Endodermal cell (in vitro differentiated cells): Measurements from ENCODE around the gene ZBTB16. TPM values are rescaled to one million over a fixed set of nuclear protein-coding genes. Genes with fewer than 3 reads are reported as not detected.

Source experiments
- DNase-seq: peaks from one replicate; pipeline ENCODE4 v3.0.0-alpha.2; 2017
- H3K27ac ChIP-seq: 2 replicates; pipeline ENCODE4 v1.5.1; 2013; ENCODE audit warnings: mild to moderate bottlenecking, low read depth, low read length, moderate library complexity
- H3K27me3 ChIP-seq: 2 replicates; pipeline ENCODE4 v1.6.1; 2013; ENCODE audit warnings: mild to moderate bottlenecking, low read length, moderate library complexity; ENCODE audit not compliant: insufficient read depth, control insufficient read depth, poor library complexity, severe bottlenecking
- H3K36me3 ChIP-seq: 2 replicates; pipeline ENCODE4 v1.7.0; 2013; ENCODE audit warnings: mild to moderate bottlenecking, low read length, moderate library complexity; ENCODE audit not compliant: control insufficient read depth, insufficient read depth
- H3K4me1 ChIP-seq: one replicate; pipeline ENCODE4 v1.7.0; 2013; ENCODE audit warnings: low read length; ENCODE audit not compliant: control insufficient read depth, insufficient read depth
- H3K4me3 ChIP-seq: 2 replicates; pipeline ENCODE4 v1.5.1; 2013; ENCODE audit warnings: mild to moderate bottlenecking, low read length, moderate library complexity
- H3K9ac ChIP-seq: 2 replicates; pipeline ENCODE4 v1.6.1; 2013; ENCODE audit warnings: mild to moderate bottlenecking, low read length, moderate library complexity; ENCODE audit not compliant: poor library complexity, severe bottlenecking; ENCODE audit errors: extremely low read depth
- H3K9me3 ChIP-seq: 2 replicates; pipeline ENCODE4 v1.6.1; 2013; ENCODE audit warnings: mild to moderate bottlenecking, low read length, moderate library complexity; ENCODE audit not compliant: control insufficient read depth
- H3K27ac Mint-ChIP-seq: 2 replicates; pipeline ENCODE4 v1.8.0; 2020; ENCODE audit warnings: mixed read lengths
- H3K27me3 Mint-ChIP-seq: 2 replicates; pipeline ENCODE4 v1.8.0; 2021; ENCODE audit warnings: mild to moderate bottlenecking, mixed read lengths; ENCODE audit not compliant: insufficient read depth
- H3K36me3 Mint-ChIP-seq: 2 replicates; pipeline ENCODE4 v1.8.0; 2020; ENCODE audit warnings: low read depth, mixed read lengths
- H3K4me1 Mint-ChIP-seq: 2 replicates; pipeline ENCODE4 v1.8.0; 2020; ENCODE audit warnings: mixed read lengths
- H3K4me3 Mint-ChIP-seq: 2 replicates; pipeline ENCODE4 v1.8.0; 2020; ENCODE audit warnings: mild to moderate bottlenecking, moderate library complexity, mixed read lengths
- H3K9me3 Mint-ChIP-seq: 2 replicates; pipeline ENCODE4 v1.8.0; 2020; ENCODE audit warnings: mild to moderate bottlenecking, mixed read lengths
- WGBS, 2 experiments: methylation state at CpG; one replicate each; pipeline versions ENCODE4 v1.1.5 to v1.1.7; 2013; ENCODE audit warnings: missing lambda C conversion rate in 2 of 2, mixed read lengths in 1 of 2; ENCODE audit not compliant: insufficient coverage in 1 of 2, insufficient read length in 1 of 2; 5-methylcytosine and 5-hydroxymethylcytosine counted together
- total RNA-seq, 2 donors: library from RNA; stranded (reverse); fragmentation: NEBNext Ultra II Directional in 1 of 2; extraction: Animal tissue kit (Norgen Biotek cat#: 25700) in 1 of 2; gene quantifications; 2 replicates in 1 of 2; 3 replicates in 1 of 2; pipeline ENCODE4 v1.2.1, GENCODE V29; 2021
- TF ChIP-seq, protein P1 (sequence below): fragments of 200-600 bp; sonication (generic); conservative IDR thresholded peaks from 2 replicates; pipeline ENCODE4 v1.5.0; 2021; ENCODE audit warnings: antibody characterized with exemption, mild to moderate bottlenecking

ZBTB16 gene
- total RNA-seq, 2 donors from 2014 or later = 4.1 to 5.8 TPM

DNA sequence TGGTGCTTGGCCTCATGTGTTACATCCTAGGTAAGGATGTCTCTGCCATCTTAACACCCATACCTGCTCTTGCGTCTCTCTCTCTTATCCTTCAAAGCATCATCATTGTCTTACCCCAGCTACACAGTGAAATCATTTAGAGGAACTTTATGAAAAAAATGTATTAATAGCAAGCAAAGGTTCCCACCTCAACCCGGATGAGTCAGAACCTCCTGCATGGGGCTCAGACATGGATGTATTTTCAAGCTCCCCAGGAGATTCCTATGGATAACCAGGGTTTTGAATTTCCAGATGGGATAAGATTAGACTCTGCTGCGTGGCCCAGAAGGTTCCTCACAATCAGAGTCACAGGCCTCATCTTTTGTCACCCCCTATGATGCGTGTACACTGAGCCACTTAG is 147.6 kb downstream of the ZBTB16 start:
- H3K27ac ChIP-seq = no peak overlapping the region
- peaks cover 26% of the 10 kb centered on the region for H3K27me3 Mint-ChIP-seq
- TF ChIP-seq, protein P1, sequence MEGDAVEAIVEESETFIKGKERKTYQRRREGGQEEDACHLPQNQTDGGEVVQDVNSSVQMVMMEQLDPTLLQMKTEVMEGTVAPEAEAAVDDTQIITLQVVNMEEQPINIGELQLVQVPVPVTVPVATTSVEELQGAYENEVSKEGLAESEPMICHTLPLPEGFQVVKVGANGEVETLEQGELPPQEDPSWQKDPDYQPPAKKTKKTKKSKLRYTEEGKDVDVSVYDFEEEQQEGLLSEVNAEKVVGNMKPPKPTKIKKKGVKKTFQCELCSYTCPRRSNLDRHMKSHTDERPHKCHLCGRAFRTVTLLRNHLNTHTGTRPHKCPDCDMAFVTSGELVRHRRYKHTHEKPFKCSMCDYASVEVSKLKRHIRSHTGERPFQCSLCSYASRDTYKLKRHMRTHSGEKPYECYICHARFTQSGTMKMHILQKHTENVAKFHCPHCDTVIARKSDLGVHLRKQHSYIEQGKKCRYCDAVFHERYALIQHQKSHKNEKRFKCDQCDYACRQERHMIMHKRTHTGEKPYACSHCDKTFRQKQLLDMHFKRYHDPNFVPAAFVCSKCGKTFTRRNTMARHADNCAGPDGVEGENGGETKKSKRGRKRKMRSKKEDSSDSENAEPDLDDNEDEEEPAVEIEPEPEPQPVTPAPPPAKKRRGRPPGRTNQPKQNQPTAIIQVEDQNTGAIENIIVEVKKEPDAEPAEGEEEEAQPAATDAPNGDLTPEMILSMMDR = no peak
- peaks cover 45% of the 10 kb centered on the region for H3K4me1 Mint-ChIP-seq
- no peak for DNase-seq
- H3K9me3 Mint-ChIP-seq = no peaks in the 10 kb centered on the region
- no peak overlapping the region for H3K4me3 Mint-ChIP-seq
- no peak overlapping the region for H3K27ac Mint-ChIP-seq
- H3K36me3 Mint-ChIP-seq = no peaks in the 10 kb centered on the region
- no peaks in the 10 kb centered on the region for H3K9me3 ChIP-seq
- H3K9ac ChIP-seq = no peak overlapping the region
- 77 to 80% methylated on average over 3 of the region's 4 CpGs for WGBS, 2 experiments
- peaks cover 27% of the 10 kb centered on the region for H3K4me1 ChIP-seq
- H3K36me3 ChIP-seq = no peaks in the 10 kb centered on the region
- H3K4me3 ChIP-seq = no peak overlapping the region
- H3K27me3 ChIP-seq = no peaks in the 10 kb centered on the region

DNA sequence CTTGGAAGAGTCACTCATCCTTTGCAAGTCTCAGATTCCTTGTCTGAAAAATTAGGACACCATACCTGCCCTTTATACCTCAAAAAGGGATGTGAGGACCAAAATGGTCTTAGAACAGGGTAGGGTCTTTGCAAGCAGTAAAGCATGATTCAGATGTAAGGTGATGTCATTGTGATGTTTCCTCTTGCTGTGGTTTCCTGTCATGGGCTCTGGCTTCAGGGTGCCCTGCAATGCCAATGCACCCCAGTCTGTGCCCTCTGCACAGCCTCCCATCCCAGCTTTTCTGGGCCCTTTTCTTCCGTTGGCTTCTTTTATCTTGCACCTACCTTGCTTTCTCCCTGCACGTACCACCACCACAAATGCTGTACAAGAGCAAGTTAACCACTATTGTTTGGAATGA is 148.9 kb downstream of the ZBTB16 start:
- Histone ChIP-seq H3K4me3 (no peak overlapping the region), H3K27me3 (no peaks in the 10 kb centered on the region), H3K27ac (peak overlapping the region; percentile 95), H3K9ac (no peak overlapping the region), H3K9me3 (no peaks in the 10 kb centered on the region), H3K36me3 (no peaks in the 10 kb centered on the region), H3K4me1 (peaks cover 27% of the 10 kb centered on the region)
- H3K36me3 Mint-ChIP-seq = no peaks in the 10 kb centered on the region
- no peak for DNase-seq
- no peak overlapping the region for H3K4me3 Mint-ChIP-seq
- H3K4me1 Mint-ChIP-seq = peaks cover 50% of the 10 kb centered on the region
- no peak overlapping the region for H3K27ac Mint-ChIP-seq
- peaks cover 24% of the 10 kb centered on the region for H3K27me3 Mint-ChIP-seq
- TF ChIP-seq, protein P1 = no peak
- no peaks in the 10 kb centered on the region for H3K9me3 Mint-ChIP-seq
- WGBS, 2 experiments = 94% methylated on average over 2 of the region's 2 CpGs; no CpG with 5 or more reads in 1 of the 2 experiments

DNA sequence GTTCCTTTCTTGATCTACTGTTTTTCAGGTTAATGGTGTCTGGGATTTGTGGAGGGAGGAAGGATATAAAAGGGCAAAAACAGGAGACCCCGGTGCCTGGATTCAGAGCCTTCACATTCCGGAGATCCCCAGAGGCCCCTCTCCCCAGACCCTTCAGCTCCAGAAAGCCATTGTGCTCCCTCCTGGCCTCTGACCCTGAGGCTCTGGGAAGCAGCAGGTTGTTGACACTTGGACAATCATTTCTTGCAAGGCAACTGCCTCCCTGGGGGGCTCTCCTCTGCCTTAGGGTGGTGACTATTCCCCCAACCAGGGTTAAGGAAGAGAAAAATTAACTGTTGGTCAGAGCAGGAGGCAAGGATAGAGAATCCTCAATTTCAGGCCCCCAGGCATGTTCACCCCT is 149.8 kb downstream of the ZBTB16 start:
- H3K4me3 Mint-ChIP-seq = no peak overlapping the region
- 47 to 74% methylated on average over 2 of the region's 2 CpGs for WGBS, 2 experiments
- Histone ChIP-seq H3K27ac (peak overlapping the region; percentile 95), H3K9me3 (no peaks in the 10 kb centered on the region), H3K27me3 (no peaks in the 10 kb centered on the region), H3K4me3 (peak overlapping the region; percentile 30), H3K9ac (no peak overlapping the region), H3K36me3 (no peaks in the 10 kb centered on the region), H3K4me1 (peaks cover 27% of the 10 kb centered on the region)
- H3K27ac Mint-ChIP-seq = no peak overlapping the region
- no peaks in the 10 kb centered on the region for H3K9me3 Mint-ChIP-seq
- H3K4me1 Mint-ChIP-seq = peaks cover 49% of the 10 kb centered on the region
- no peaks in the 10 kb centered on the region for H3K36me3 Mint-ChIP-seq
- TF ChIP-seq, protein P1 = no peak
- H3K27me3 Mint-ChIP-seq = peaks cover 24% of the 10 kb centered on the region
- DNase-seq = no peak
